HEK293 (cell line): ENCODE data around the gene DCHS2.

Experiments
- CTCF ChIA-PET: fragments of 350-600 bp; formaldehyde crosslinking; extraction: SDS; loops from one replicate; lab custom pipeline; 2021; ENCODE audit warnings: antibody characterized with exemption; lab: Yijun Ruan, JAX
- POLR2A ChIA-PET: fragments of 300-600 bp; formaldehyde crosslinking; extraction: SDS; loops from one replicate; lab custom pipeline; 2020; ENCODE audit warnings: antibody characterized with exemption, inconsistent platforms; lab: Yijun Ruan, JAX
- H3K27ac ChIP-seq: fragments of 200-500 bp; sonication (Bioruptor generic); 2 replicates; pipeline ENCODE4 v1.5.1; 2014; ENCODE audit warnings: low read depth, low read length, control low read depth, inconsistent platforms; ENCODE audit errors: extremely low read depth
- H3K36me3 ChIP-seq, 2 experiments: fragments of 200-500 bp in 1 of 2; sonication (Bioruptor generic) in 1 of 2; 1 replicate in 1 of 2; 2 replicates in 1 of 2; pipeline ENCODE4 v1.5.1; 2014 to 2017; ENCODE audit warnings: inconsistent platforms in 2 of 2, low read length in 2 of 2; ENCODE audit not compliant: control insufficient read depth in 2 of 2, insufficient read depth in 1 of 2
- H3K4me1 ChIP-seq: fragments of 200-500 bp; sonication (Bioruptor generic); 2 replicates; pipeline ENCODE4 v1.5.1; 2014; ENCODE audit warnings: mild to moderate bottlenecking, low read length, inconsistent platforms; ENCODE audit not compliant: control insufficient read depth, insufficient read depth
- H3K4me3 ChIP-seq: 2 replicates; pipeline ENCODE4 v1.5.1; 2011; ENCODE audit warnings: low read depth, mild to moderate bottlenecking, control low read depth, low read length, moderate library complexity
- H3K9me3 ChIP-seq: fragments of 200-500 bp; sonication (Bioruptor generic); 2 replicates; pipeline ENCODE4 v1.5.1; 2014; ENCODE audit warnings: low read depth, low read length, inconsistent platforms; ENCODE audit not compliant: control insufficient read depth, insufficient read depth
- FEZF1 ChIP-seq: fragments of 450-650 bp; formaldehyde crosslinking; IDR thresholded peaks from 2 replicates; pipeline ENCODE4 v1.5.1; 2016; ENCODE audit warnings: missing biosample characterization, missing genetic modification characterization
- HOXD13 ChIP-seq: sonication (generic); formaldehyde crosslinking; IDR thresholded peaks from 2 replicates; pipeline ENCODE4 v1.8.0; 2022; ENCODE audit warnings: missing genetic modification reagents, borderline replicate concordance
- MEIS1 ChIP-seq: sonication (generic); formaldehyde crosslinking; IDR thresholded peaks from 2 replicates; pipeline ENCODE4 v1.8.1; 2022; ENCODE audit warnings: missing genetic modification reagents, mild to moderate bottlenecking, borderline replicate concordance
- PRDM6 ChIP-seq: fragments of 450-650 bp; formaldehyde crosslinking; IDR thresholded peaks from 2 replicates; pipeline ENCODE4 v1.5.1; 2017; ENCODE audit warnings: missing biosample characterization, missing genetic modification characterization
- TRIM28 ChIP-seq: IDR thresholded peaks from 2 replicates; pipeline ENCODE4 v1.6.1; 2011; ENCODE audit warnings: low read length, control low read depth, borderline replicate concordance
- ZBTB21 ChIP-seq: fragments of 450-650 bp; formaldehyde crosslinking; IDR thresholded peaks from 2 replicates; pipeline ENCODE4 v1.5.1; 2017; ENCODE audit warnings: missing biosample characterization, missing genetic modification characterization
- ZFP41 ChIP-seq: fragments of 450-650 bp; formaldehyde crosslinking; IDR thresholded peaks from 2 replicates; pipeline ENCODE4 v1.5.1; 2016; ENCODE audit warnings: missing biosample characterization, missing genetic modification characterization, borderline replicate concordance
- ZNF121 ChIP-seq: fragments of 450-650 bp; formaldehyde crosslinking; IDR thresholded peaks from 2 replicates; pipeline ENCODE4 v1.5.1; 2016; ENCODE audit warnings: missing biosample characterization, missing genetic modification characterization
- ZNF335 ChIP-seq: fragments of 450-650 bp; formaldehyde crosslinking; conservative IDR thresholded peaks from 2 replicates; pipeline ENCODE4 v1.5.1; 2016; ENCODE audit warnings: missing biosample characterization, missing genetic modification characterization
- ZNF362 ChIP-seq: fragments of 450-650 bp; formaldehyde crosslinking; IDR thresholded peaks from 2 replicates; pipeline ENCODE4 v1.5.1; 2016; ENCODE audit warnings: missing biosample characterization, missing genetic modification characterization
- ZNF701 ChIP-seq: fragments of 450-650 bp; formaldehyde crosslinking; IDR thresholded peaks from 2 replicates; pipeline ENCODE4 v1.5.1; 2016; ENCODE audit warnings: missing biosample characterization, missing genetic modification characterization
- ZNF837 ChIP-seq: fragments of 450-650 bp; formaldehyde crosslinking; IDR thresholded peaks from 2 replicates; pipeline ENCODE4 v1.5.1; 2016; ENCODE audit warnings: missing biosample characterization, missing genetic modification characterization
- ZNF843 ChIP-seq: fragments of 450-650 bp; formaldehyde crosslinking; IDR thresholded peaks from 2 replicates; pipeline ENCODE4 v1.5.1; 2016; ENCODE audit warnings: missing biosample characterization, missing genetic modification characterization
- TF ChIP-seq, protein P1 (sequence below): fragments of 450-650 bp; formaldehyde crosslinking; IDR thresholded peaks from 2 replicates; pipeline ENCODE4 v1.5.1; 2016; ENCODE audit warnings: missing biosample characterization, missing genetic modification characterization, borderline replicate concordance
- TF ChIP-seq, protein P2 (sequence below): fragments of 450-650 bp; formaldehyde crosslinking; IDR thresholded peaks from 2 replicates; pipeline ENCODE4 v1.5.1; 2016; ENCODE audit warnings: missing biosample characterization, missing genetic modification characterization

Gene DCHS2

DNA sequence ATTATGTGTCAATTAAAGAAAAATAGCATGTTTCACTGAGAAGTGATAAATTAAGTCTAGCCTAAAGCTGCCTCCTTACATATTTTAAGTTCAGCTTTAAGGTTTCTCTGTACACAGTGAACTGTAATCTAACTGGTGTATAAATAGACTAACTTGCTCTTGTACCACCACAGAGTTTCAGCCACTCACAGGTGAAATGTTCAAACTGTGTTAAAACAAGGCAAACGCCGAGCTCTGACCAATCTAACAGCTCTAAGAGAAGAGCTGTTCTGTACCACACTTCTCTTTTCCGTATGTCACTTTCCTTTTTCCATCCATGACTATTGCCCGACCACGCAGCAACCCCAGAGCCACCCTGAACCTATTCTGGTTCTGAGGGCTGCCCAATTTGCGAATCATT lies 64.5 kb downstream of the DCHS2 start (continued):
- TF ChIP-seq, protein P1, sequence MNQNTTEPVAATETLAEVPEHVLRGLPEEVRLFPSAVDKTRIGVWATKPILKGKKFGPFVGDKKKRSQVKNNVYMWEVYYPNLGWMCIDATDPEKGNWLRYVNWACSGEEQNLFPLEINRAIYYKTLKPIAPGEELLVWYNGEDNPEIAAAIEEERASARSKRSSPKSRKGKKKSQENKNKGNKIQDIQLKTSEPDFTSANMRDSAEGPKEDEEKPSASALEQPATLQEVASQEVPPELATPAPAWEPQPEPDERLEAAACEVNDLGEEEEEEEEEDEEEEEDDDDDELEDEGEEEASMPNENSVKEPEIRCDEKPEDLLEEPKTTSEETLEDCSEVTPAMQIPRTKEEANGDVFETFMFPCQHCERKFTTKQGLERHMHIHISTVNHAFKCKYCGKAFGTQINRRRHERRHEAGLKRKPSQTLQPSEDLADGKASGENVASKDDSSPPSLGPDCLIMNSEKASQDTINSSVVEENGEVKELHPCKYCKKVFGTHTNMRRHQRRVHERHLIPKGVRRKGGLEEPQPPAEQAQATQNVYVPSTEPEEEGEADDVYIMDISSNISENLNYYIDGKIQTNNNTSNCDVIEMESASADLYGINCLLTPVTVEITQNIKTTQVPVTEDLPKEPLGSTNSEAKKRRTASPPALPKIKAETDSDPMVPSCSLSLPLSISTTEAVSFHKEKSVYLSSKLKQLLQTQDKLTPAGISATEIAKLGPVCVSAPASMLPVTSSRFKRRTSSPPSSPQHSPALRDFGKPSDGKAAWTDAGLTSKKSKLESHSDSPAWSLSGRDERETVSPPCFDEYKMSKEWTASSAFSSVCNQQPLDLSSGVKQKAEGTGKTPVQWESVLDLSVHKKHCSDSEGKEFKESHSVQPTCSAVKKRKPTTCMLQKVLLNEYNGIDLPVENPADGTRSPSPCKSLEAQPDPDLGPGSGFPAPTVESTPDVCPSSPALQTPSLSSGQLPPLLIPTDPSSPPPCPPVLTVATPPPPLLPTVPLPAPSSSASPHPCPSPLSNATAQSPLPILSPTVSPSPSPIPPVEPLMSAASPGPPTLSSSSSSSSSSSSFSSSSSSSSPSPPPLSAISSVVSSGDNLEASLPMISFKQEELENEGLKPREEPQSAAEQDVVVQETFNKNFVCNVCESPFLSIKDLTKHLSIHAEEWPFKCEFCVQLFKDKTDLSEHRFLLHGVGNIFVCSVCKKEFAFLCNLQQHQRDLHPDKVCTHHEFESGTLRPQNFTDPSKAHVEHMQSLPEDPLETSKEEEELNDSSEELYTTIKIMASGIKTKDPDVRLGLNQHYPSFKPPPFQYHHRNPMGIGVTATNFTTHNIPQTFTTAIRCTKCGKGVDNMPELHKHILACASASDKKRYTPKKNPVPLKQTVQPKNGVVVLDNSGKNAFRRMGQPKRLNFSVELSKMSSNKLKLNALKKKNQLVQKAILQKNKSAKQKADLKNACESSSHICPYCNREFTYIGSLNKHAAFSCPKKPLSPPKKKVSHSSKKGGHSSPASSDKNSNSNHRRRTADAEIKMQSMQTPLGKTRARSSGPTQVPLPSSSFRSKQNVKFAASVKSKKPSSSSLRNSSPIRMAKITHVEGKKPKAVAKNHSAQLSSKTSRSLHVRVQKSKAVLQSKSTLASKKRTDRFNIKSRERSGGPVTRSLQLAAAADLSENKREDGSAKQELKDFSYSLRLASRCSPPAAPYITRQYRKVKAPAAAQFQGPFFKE (tag by site-specific recombination), result no peak
- TF ChIP-seq FEZF1 (no peak), ZNF701 (tag by site-specific recombination) (no peak), MEIS1 (CRISPR knock-in tag) (no peak), ZBTB21 (tag by site-specific recombination) (no peak), ZNF121 (no peak), ZNF335 (tag by site-specific recombination) (no peak), PRDM6 (tag by site-specific recombination) (no peak), ZFP41 (tag by site-specific recombination) (no peak)
- TF ChIP-seq, protein P2, sequence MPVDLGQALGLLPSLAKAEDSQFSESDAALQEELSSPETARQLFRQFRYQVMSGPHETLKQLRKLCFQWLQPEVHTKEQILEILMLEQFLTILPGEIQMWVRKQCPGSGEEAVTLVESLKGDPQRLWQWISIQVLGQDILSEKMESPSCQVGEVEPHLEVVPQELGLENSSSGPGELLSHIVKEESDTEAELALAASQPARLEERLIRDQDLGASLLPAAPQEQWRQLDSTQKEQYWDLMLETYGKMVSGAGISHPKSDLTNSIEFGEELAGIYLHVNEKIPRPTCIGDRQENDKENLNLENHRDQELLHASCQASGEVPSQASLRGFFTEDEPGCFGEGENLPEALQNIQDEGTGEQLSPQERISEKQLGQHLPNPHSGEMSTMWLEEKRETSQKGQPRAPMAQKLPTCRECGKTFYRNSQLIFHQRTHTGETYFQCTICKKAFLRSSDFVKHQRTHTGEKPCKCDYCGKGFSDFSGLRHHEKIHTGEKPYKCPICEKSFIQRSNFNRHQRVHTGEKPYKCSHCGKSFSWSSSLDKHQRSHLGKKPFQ, result no peak

DNA sequence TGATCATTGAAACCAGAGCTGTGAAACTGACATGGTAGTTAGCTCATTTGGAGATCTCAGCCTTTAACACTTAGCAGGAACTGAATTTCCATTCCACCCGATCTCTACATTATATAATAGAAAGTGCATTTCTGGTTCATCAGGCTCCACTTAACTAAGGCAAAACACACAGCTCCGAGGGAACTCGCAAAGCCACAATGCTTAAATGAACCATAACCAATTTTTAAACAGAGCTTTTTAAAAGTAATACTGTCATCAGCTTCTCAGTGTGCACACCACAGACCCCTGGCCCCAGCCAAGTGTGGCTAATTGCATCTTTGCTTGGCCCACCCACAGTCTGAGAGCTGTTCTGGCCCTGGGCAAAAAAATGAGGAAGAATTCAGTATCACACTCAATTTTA lies 66.1 kb downstream of the DCHS2 start:
- POLR2A ChIA-PET, result no interaction called here
- TF ChIP-seq ZNF843 (tag by site-specific recombination) (no peak), HOXD13 (CRISPR knock-in tag) (no peak), ZNF362 (tag by site-specific recombination) (no peak), ZNF837 (tag by site-specific recombination) (no peak), TRIM28 (no peak)
- TF ChIP-seq, all 188 proteins: peak for 0
- CTCF ChIA-PET, result interaction anchor here (0.8 to 1.1 kb wide), 3 partner anchors 9 to 78 kb away, joined by 3 read pairs; no protein-coding TSS in a partner anchor
- no peak overlapping the region for H3K27ac ChIP-seq
- no peak overlapping the region for H3K4me3 ChIP-seq
- H3K36me3 ChIP-seq, result no peaks in the 10 kb centered on the region
- no peaks in the 10 kb centered on the region for H3K9me3 ChIP-seq
- no peaks in the 10 kb centered on the region for H3K4me1 ChIP-seq
